ENCODE data around the gene NRTN.

GRCh38 chr19:5850189-5850588, 45.3 kb downstream of the NRTN start:
- TF ChIP-seq SIN3A (IDR thresholded peaks at IDR 0.05; ENCODE audit: borderline replicate concordance, insufficient read depth, low read length) = no peak
- no peak for TF ChIP-seq TAF1 (IDR thresholded peaks at IDR 0.05; ENCODE audit: borderline replicate concordance, insufficient read depth, low read length)

Data from PFSK-1 (cell line).